ENCODE measurements around the gene REN. TPM values are rescaled to one million over a fixed set of nuclear protein-coding genes. Genes with fewer than 3 reads are reported as not detected.

Gene REN
- total RNA-seq, 1 experiment from 2014 or later: not detected

- no peak overlapping the region for H3K4me2 ChIP-seq (ENCODE audit: insufficient read depth, insufficient read length, low read length)
- no peak overlapping the region for H2BK20ac ChIP-seq (ENCODE audit: low read depth, low read length, poor library complexity, severe bottlenecking)
- TF ChIP-seq CTCF (conservative IDR thresholded peaks at IDR 0.05): no peak
- no peak overlapping the region for H3K18ac ChIP-seq (ENCODE audit: insufficient read length, low read depth, low read length)
- no peak overlapping the region for H4K91ac ChIP-seq (ENCODE audit: insufficient read length, low read depth, low read length)
- no peaks in the 10 kb centered on the region for H3K79me1 ChIP-seq (ENCODE audit: insufficient read depth, low read depth, low read length, poor library complexity, severe bottlenecking)
- no peaks in the 10 kb centered on the region for H3K9me3 ChIP-seq (ENCODE audit: control insufficient read depth, low read depth, low read length)
- H2AFZ ChIP-seq (ENCODE audit: low read length): no peak overlapping the region
- no peak overlapping the region for H3K14ac ChIP-seq (ENCODE audit: insufficient read depth, low read length)
- H3K23ac ChIP-seq (ENCODE audit: insufficient read length, low read depth, low read length): no peak overlapping the region
- no peaks in the 10 kb centered on the region for H3K79me2 ChIP-seq (ENCODE audit: insufficient read depth, low read length)
- H4K5ac ChIP-seq (ENCODE audit: insufficient read length, low read depth, low read length): no peak overlapping the region
- peak overlapping the region in 2 of 3 experiments; percentile 21 to 39; a peak in 3 of 7 replicates for H3K27ac Mint-ChIP-seq
- no peaks in the 10 kb centered on the region for H4K20me1 ChIP-seq (ENCODE audit: control insufficient read depth, insufficient read depth, insufficient read length)
- no peaks in the 10 kb centered on the region; the same call in 1 of the 2 replicates for H3K4me1 ChIP-seq (ENCODE audit: insufficient read depth, low read length)
- no peak overlapping the region for H2BK12ac ChIP-seq (ENCODE audit: insufficient read length, low read depth, low read length)
- H3K56ac ChIP-seq (ENCODE audit: insufficient read length, low read depth, low read length): no peak overlapping the region
- no peaks in the 10 kb centered on the region; a peak in 1 of 5 replicates for H3K9me3 Mint-ChIP-seq
- H3K27ac ChIP-seq (ENCODE audit: insufficient read length, low read depth, low read length): no peak overlapping the region
- no peak overlapping the region for H3K9ac ChIP-seq (ENCODE audit: extremely low read depth, insufficient read length, low read length)
- WGBS (ENCODE audit: extremely low coverage, insufficient read length, low lambda C conversion rate): no CpG with 5 or more reads among the region's 7 CpGs
- H3K4me1 Mint-ChIP-seq: peaks cover 43% of the 10 kb centered on the region in 2 experiments
- DNase-seq: no peak
- H3K36me3 Mint-ChIP-seq (ENCODE audit: insufficient read depth in 1 of 3, low read depth in 3 of 3): peaks cover 30 to 69% (median 50%) of the 10 kb centered on the region in 3 experiments; a peak in 6 of 7 replicates
- H2BK120ac ChIP-seq (ENCODE audit: low read depth, low read length, poor library complexity, severe bottlenecking): no peak overlapping the region
- H3K4me3 Mint-ChIP-seq: no peak overlapping the region; a peak in 1 of 5 replicates
- no peak overlapping the region for H2AK5ac ChIP-seq (ENCODE audit: insufficient read length, low read length)
- H2BK15ac ChIP-seq (ENCODE audit: low read depth, low read length): no peak overlapping the region
- no peak overlapping the region for H3K4ac ChIP-seq (ENCODE audit: low read depth, low read length)
- H3T11ph ChIP-seq (ENCODE audit: low read length): no peak overlapping the region
- no peaks in the 10 kb centered on the region; the same call in 1 of the 2 replicates for H3K27me3 Mint-ChIP-seq (ENCODE audit: low read depth)
- no peaks in the 10 kb centered on the region for H3K27me3 ChIP-seq (ENCODE audit: insufficient read depth, low read length)
- no peak overlapping the region for H2BK5ac ChIP-seq (ENCODE audit: insufficient read length, low read length)
- H4K8ac ChIP-seq (replicated peaks; ENCODE audit: insufficient read length, low read depth, low read length): no peak overlapping the region
- H3K23me2 ChIP-seq (ENCODE audit: insufficient read length, low read depth, low read length, poor library complexity, severe bottlenecking): peaks cover 4% of the 10 kb centered on the region
These were observed 39.2 kb downstream of the REN start for GRCh38 chr1:204126956-204127355.

Data from H9 (cell line).